HepG2 (cell line): ENCODE data around the gene KATNB1. TPM values are rescaled to one million over a fixed set of nuclear protein-coding genes. Genes with fewer than 3 reads are reported as not detected.

Experiments used
- ATAC-seq: fragments of 200-7000 bp; cut with Tn5 transposase; 3 replicates; pipeline ENCODE4 v1.9.1; 2020; ENCODE audit warnings: mild to moderate bottlenecking, moderate library complexity
- BruUV-seq: library from RNA; stranded (reverse); fragments of 400-500 nt; replicated peaks from 2 replicates; lab custom pipeline; 2021; lab: Mats Ljungman, UMichigan
- CTCF ChIA-PET: fragments of 300-600 bp; formaldehyde crosslinking; extraction: SDS; loops from one replicate; lab custom pipeline; 2021; ENCODE audit warnings: low total read pairs, inconsistent platforms, low intra/inter-chr PET ratio; lab: Yijun Ruan, JAX
- POLR2A ChIA-PET: fragments of 350-600 bp; sonication (Branson Sonifier 250); formaldehyde crosslinking; loops from one replicate; lab custom pipeline; 2020; ENCODE audit warnings: antibody characterized with exemption, inconsistent platforms; lab: Yijun Ruan, JAX
- DNase-seq: peaks from one replicate; pipeline ENCODE4 v3.0.0-alpha.2; 2015; ENCODE audit warnings: low spot score
- FAIRE-seq: peaks from 3 replicates; lab custom pipeline; 2011; peaks lifted over from hg19 to GRCh38; lab: Jason Lieb, UNC
- H2AFZ ChIP-seq: one replicate; pipeline ENCODE4 v1.6.1; 2011; ENCODE audit warnings: low read length, inconsistent platforms
- H3K27ac ChIP-seq: fragments of 300-600 bp; 3 replicates; pipeline ENCODE4 v1.8.0; 2011; ENCODE audit warnings: mixed run types, mild to moderate bottlenecking, mixed read lengths, low read length, inconsistent platforms; ENCODE audit not compliant: insufficient read depth; ENCODE audit errors: extremely low read length
- H3K27me3 ChIP-seq, 2 experiments: fragments of 200-600 bp in 1 of 2; 2 replicates in 1 of 2; 3 replicates in 1 of 2; pipeline versions ENCODE4 v1.6.0 to v1.8.0; 2011; ENCODE audit warnings: low read length in 2 of 2, mild to moderate bottlenecking in 2 of 2, moderate library complexity in 2 of 2, inconsistent platforms in 1 of 2; ENCODE audit not compliant: insufficient read depth in 2 of 2, control insufficient read depth in 1 of 2
- H3K36me3 ChIP-seq, 2 experiments: fragments of 200-600 bp in 1 of 2; replicated peaks in 1 of 2; 2 replicates in 1 of 2; 3 replicates in 1 of 2; pipeline versions ENCODE4 v1.5.1 to v1.8.0; 2011; ENCODE audit warnings: low read length in 2 of 2, inconsistent platforms in 1 of 2; ENCODE audit not compliant: insufficient read depth in 2 of 2, control insufficient read depth in 1 of 2
- H3K4me1 ChIP-seq: 2 replicates; pipeline ENCODE4 v1.5.1; 2012; ENCODE audit warnings: low read length, inconsistent platforms; ENCODE audit not compliant: insufficient read depth
- H3K4me2 ChIP-seq: 2 replicates; pipeline ENCODE4 v1.6.0; 2011; ENCODE audit warnings: low read depth, low read length, inconsistent platforms
- H3K4me3 ChIP-seq, 3 experiments: fragments of 200-600 bp in 1 of 3; sonication (generic), shearing (Covaris generic) in 1 of 3; replicated peaks in 1 of 3; 2 replicates each; pipeline ENCODE4 v1.5.1; 2011 to 2016; ENCODE audit warnings: low read length in 3 of 3, inconsistent platforms in 2 of 3, low read depth in 2 of 3, mild to moderate bottlenecking in 2 of 3, control low read depth in 1 of 3, mixed read lengths in 1 of 3; ENCODE audit not compliant: insufficient read depth in 1 of 3
- H3K79me2 ChIP-seq: one replicate; pipeline ENCODE4 v1.6.1; 2011; ENCODE audit warnings: low read length, inconsistent platforms; ENCODE audit not compliant: insufficient read depth
- H3K9ac ChIP-seq: 2 replicates; pipeline ENCODE4 v1.6.0; 2011; ENCODE audit warnings: mild to moderate bottlenecking, low read depth, low read length, inconsistent platforms; ENCODE audit not compliant: insufficient read depth
- H3K9me3 ChIP-seq: 2 replicates; pipeline ENCODE4 v1.5.1; 2012; ENCODE audit warnings: mild to moderate bottlenecking, low read length
- H4K20me1 ChIP-seq: 2 replicates; pipeline ENCODE4 v1.6.0; 2011; ENCODE audit warnings: inconsistent platforms, mild to moderate bottlenecking, low read length, moderate library complexity; ENCODE audit not compliant: insufficient read depth
- AFF4 ChIP-seq: sonication (generic); formaldehyde crosslinking; IDR thresholded peaks from 2 replicates; pipeline ENCODE4 v1.4.0; 2020; ENCODE audit warnings: missing genetic modification reagents
- CBX5 ChIP-seq: sonication (generic); formaldehyde crosslinking; IDR thresholded peaks from 2 replicates; pipeline ENCODE4 v1.4.0; 2020; ENCODE audit warnings: missing genetic modification reagents, borderline replicate concordance
- DRAP1 ChIP-seq: IDR thresholded peaks from 2 replicates; pipeline ENCODE4 v1.6.1; 2016; ENCODE audit warnings: missing genetic modification reagents, missing compliant biosample characterization
- HIVEP1 ChIP-seq: sonication (generic); formaldehyde crosslinking; IDR thresholded peaks from 2 replicates; pipeline ENCODE4 v1.4.0; 2020; ENCODE audit warnings: mild to moderate bottlenecking, missing genetic modification reagents
- IKZF5 ChIP-seq: IDR thresholded peaks from 2 replicates; pipeline ENCODE4 v1.6.1; 2018; ENCODE audit warnings: missing genetic modification reagents, mild to moderate bottlenecking, missing compliant biosample characterization
- MLX ChIP-seq: IDR thresholded peaks from 2 replicates; pipeline ENCODE4 v1.6.1; 2016
- NCOR1 ChIP-seq: fragments of 200-600 bp; sonication (generic); IDR thresholded peaks from 2 replicates; pipeline ENCODE4 v1.7.0; 2017; ENCODE audit warnings: antibody characterized with exemption, low read length, borderline replicate concordance
- NFE2L1 ChIP-seq: sonication (generic); formaldehyde crosslinking; IDR thresholded peaks from 2 replicates; pipeline ENCODE4 v1.4.0; 2020; ENCODE audit warnings: missing genetic modification reagents, mild to moderate bottlenecking, borderline replicate concordance
- SMYD3 ChIP-seq: sonication (generic); formaldehyde crosslinking; IDR thresholded peaks from 2 replicates; pipeline ENCODE4 v1.8.1; 2023; ENCODE audit warnings: mild to moderate bottlenecking, missing genetic modification reagents
- STAT6 ChIP-seq: sonication (generic); formaldehyde crosslinking; IDR thresholded peaks from 2 replicates; pipeline ENCODE4 v1.4.0; 2020; ENCODE audit warnings: missing genetic modification reagents, mild to moderate bottlenecking, borderline replicate concordance
- TRIM22 ChIP-seq: fragments of 450-650 bp; IDR thresholded peaks from 2 replicates; pipeline ENCODE4 v1.6.1; 2017
- ZNF282 ChIP-seq: fragments of 450-650 bp; IDR thresholded peaks from 2 replicates; pipeline ENCODE4 v1.6.1; 2018; ENCODE audit not compliant: partially characterized antibody
- WGBS: methylation state at CpG from one replicate; pipeline ENCODE4 v1.1.6; 2017; ENCODE audit warnings: low lambda C conversion rate; 5-methylcytosine and 5-hydroxymethylcytosine counted together
- in situ Hi-C: cut with HindIII; loops from 2 replicates; pipeline ENCODE4 v1.10.0; 2017; ENCODE audit warnings: low pct_unique_long_range_greater_than_20kb; ENCODE audit not compliant: extremely low pct_ligation_motif_present
- intact Hi-C: fragments of 100-400 bp; cut with micrococcal nuclease; formaldehyde crosslinking; loops from one replicate; pipeline ENCODE4 v1.10.0; 2022; ENCODE audit not compliant: unreplicated experiment
- polyA plus RNA-seq, 8 experiments: library from polyadenylated mRNA; depleted of rRNA in 3 of 8; stranded (reverse) in 7 of 8; unstranded in 1 of 8; fragments of >200 nt; fragmentation: Illumina TruSeq in 4 of 8; extraction: Trizol in 4 of 8; gene quantifications; 2 replicates each; pipeline versions ENCODE4 v1.2.1 to v1.2.3, GENCODE V29; 2011 to 2016; ENCODE audit warnings: low read depth in 4 of 8, missing spikeins in 1 of 8, mixed read lengths in 1 of 8; ENCODE audit not compliant: insufficient read depth in 1 of 8
- total RNA-seq, 5 experiments: library from RNA; depleted of rRNA; stranded (reverse); fragments of >200 nt; fragmentation: Illumina TruSeq; extraction: Trizol; gene quantifications; 2 replicates each; pipeline ENCODE4 v1.2.3, GENCODE V29; 2016; ENCODE audit warnings: low read depth in 1 of 5

KATNB1 gene
- total and polyA plus RNA-seq, 2 of the 13 experiments (the other 11 are each of a cell fraction or from before 2014, with no cell fraction given), result 31.5 to 43.5 TPM

- TF ChIP-seq STAT6 (no peak), HIVEP1 (CRISPR knock-in tag) (no peak), NFE2L1 (CRISPR knock-in tag) (no peak)
Observed at GRCh38 chr16:57763285-57764005, 27.9 kb downstream of the KATNB1 start (continued).

- WGBS, result 95% methylated on average over 9 of the region's 9 CpGs
- ATAC-seq (no peak), FAIRE-seq (no peak), DNase-seq (no peak)
- intact Hi-C loops, result no loop called here
- ChIA-PET POLR2A (interaction anchor here (1.5 kb wide), 1 partner anchor 18 kb away, joined by 5 read pairs; no protein-coding TSS in a partner anchor), CTCF (no interaction called here)
- no TSS peak for BruUV-seq
- Histone ChIP-seq H3K27me3 (no peaks in the 10 kb centered on the region), H3K4me2 (no peak overlapping the region), H3K4me1 (no peaks in the 10 kb centered on the region), H2AFZ (no peak overlapping the region), H3K9me3 (no peaks in the 10 kb centered on the region), H3K9ac (no peak overlapping the region), H3K27ac (no peak overlapping the region), H3K4me3 (no peak overlapping the region), H3K36me3 (peaks cover 23 to 55% of the 10 kb centered on the region in 2 experiments), H3K79me2 (no peaks in the 10 kb centered on the region), H4K20me1 (no peaks in the 10 kb centered on the region)
- in situ Hi-C loops, result no loop called here
- no peak for TF ChIP-seq MLX (CRISPR knock-in tag)
- no peak for TF ChIP-seq DRAP1 (CRISPR knock-in tag)
- no peak for TF ChIP-seq AFF4 (CRISPR knock-in tag)
- TF ChIP-seq SMYD3 (CRISPR knock-in tag), result no peak
- no peak for TF ChIP-seq ZNF282
- TF ChIP-seq CBX5 (CRISPR knock-in tag), result no peak
- TF ChIP-seq IKZF5 (CRISPR knock-in tag), result no peak
- no peak for TF ChIP-seq NCOR1
- no peak for TF ChIP-seq TRIM22
Observed at GRCh38 chr16:57764006-57764340, 28.4 kb downstream of the KATNB1 start.
